Sigmoid colon (tissue), 7 donors: Measurements from ENCODE around the gene TSEN54. TPM values are rescaled to one million over a fixed set of nuclear protein-coding genes. Genes with fewer than 3 reads are reported as not detected.

ENCODE experiments used
- DNase-seq: peaks from one replicate; pipeline ENCODE4 v3.0.0-alpha.2; 2019
- H3K27ac ChIP-seq, 4 donors: fragments of 200-600 bp; sonication (generic); one replicate each; pipeline ENCODE4 v1.5.1; 2016 to 2019; ENCODE audit warnings: mild to moderate bottlenecking in 1 of 4
- H3K27me3 ChIP-seq, 3 donors: fragments of 200-600 bp; sonication (generic); one replicate each; pipeline ENCODE4 v1.5.1; 2019; ENCODE audit warnings: mild to moderate bottlenecking in 1 of 3
- H3K36me3 ChIP-seq, 4 donors: fragments of 200-600 bp; sonication (generic); one replicate each; pipeline ENCODE4 v1.5.1; 2016 to 2019
- H3K4me1 ChIP-seq, 4 donors: fragments of 200-600 bp; sonication (generic); one replicate each; pipeline ENCODE4 v1.5.1; 2017 to 2019
- H3K4me3 ChIP-seq, 4 donors: fragments of 200-600 bp; sonication (generic); one replicate each; pipeline ENCODE4 v1.5.1; 2017 to 2019; ENCODE audit warnings: mild to moderate bottlenecking in 2 of 4, moderate library complexity in 1 of 4
- H3K9me3 ChIP-seq, 4 donors: fragments of 200-600 bp in 3 of 4; sonication (generic) in 3 of 4; one replicate each; pipeline versions ENCODE4 v1.5.1 to v1.6.1; 2013 to 2019
- CTCF ChIP-seq, 4 experiments: fragments of 450-650 bp in 3 of 4; fragments of 200-600 bp in 1 of 4; IDR thresholded peaks; one replicate each; pipeline ENCODE4 v1.5.1; 2016 to 2019; ENCODE audit warnings: antibody characterized with exemption in 4 of 4, mild to moderate bottlenecking in 3 of 4, moderate library complexity in 2 of 4
- EP300 ChIP-seq, 4 donors: sonication (generic); formaldehyde crosslinking; IDR thresholded peaks; one replicate each; pipeline ENCODE4 v1.6.1; 2017; ENCODE audit warnings: antibody characterized with exemption in 4 of 4
- POLR2A ChIP-seq, 2 donors: fragments of 450-650 bp; IDR thresholded peaks; one replicate each; pipeline ENCODE4 v1.6.1; 2016; ENCODE audit warnings: antibody characterized with exemption in 2 of 2, mild to moderate bottlenecking in 2 of 2, moderate library complexity in 2 of 2
- POLR2AphosphoS5 ChIP-seq, 4 donors: sonication (generic); formaldehyde crosslinking; IDR thresholded peaks; one replicate each; pipeline ENCODE4 v1.6.1; 2017; ENCODE audit warnings: antibody characterized with exemption in 4 of 4
- WGBS, 2 donors: extraction: QIAGEN DNeasy Blood & Tissue Kit; methylation state at CpG; one replicate each; pipeline ENCODE4 v1.1.7; 2013; 5-methylcytosine and 5-hydroxymethylcytosine counted together
- intact Hi-C: fragments of 100-400 bp; cut with DNase I; formaldehyde crosslinking; loops from one replicate; pipeline ENCODE4 v1.15.1; 2023
- polyA plus RNA-seq, 3 donors: library from polyadenylated mRNA; stranded (reverse); fragments of 200-250 nt; gene quantifications; one replicate each; pipeline ENCODE4 v1.2.3, GENCODE V29; 2013
- total RNA-seq, 4 donors: library from RNA; depleted of rRNA; stranded (reverse); fragments of >200 nt; gene quantifications; one replicate each; pipeline ENCODE4 v1.1.0, GENCODE V29; 2016
- donor health status: healthy with polysubstance abuse.
- donor health status: Bipolar disorder and iron deficiency.
- donor health status: healthy.

TSEN54 gene
- total and polyA plus RNA-seq, 7 donors, result 11.1 to 43.7 (median 25.3) TPM

GRCh38 chr17:75494326-75494877, 21.9 kb upstream of the TSEN54 start:
- WGBS, 2 donors, result 95% methylated on average over 14 of the region's 14 CpGs
- intact Hi-C loops, result no loop called here
- Histone ChIP-seq H3K4me3 (no peak overlapping the region), H3K27me3 (no peaks in the 10 kb centered on the region), H3K9me3 (no peaks in the 10 kb centered on the region), H3K27ac (no peak overlapping the region), H3K4me1 (peaks cover 0 to 10% (median 3%) of the 10 kb centered on the region in 4 donors), H3K36me3 (peaks cover 46 to 81% (median 62%) of the 10 kb centered on the region in 4 donors)
- TF ChIP-seq POLR2AphosphoS5 (IDR thresholded peaks at IDR 0.05), result no peak
- no peak for TF ChIP-seq CTCF (IDR thresholded peaks at IDR 0.05)
- TF ChIP-seq POLR2A (IDR thresholded peaks at IDR 0.05), result no peak
- no peak for TF ChIP-seq EP300 (IDR thresholded peaks at IDR 0.05)
- DNase-seq, result no peak

GRCh38 chr17:75496005-75496404, 20.3 kb upstream of the TSEN54 start:
- Histone ChIP-seq H3K9me3 (no peaks in the 10 kb centered on the region), H3K27me3 (no peaks in the 10 kb centered on the region), H3K4me1 (peaks cover 0 to 26% (median 9%) of the 10 kb centered on the region in 4 donors), H3K4me3 (no peak overlapping the region), H3K36me3 (peaks cover 46 to 88% (median 60%) of the 10 kb centered on the region in 4 donors), H3K27ac (no peak overlapping the region)
- TF ChIP-seq CTCF (IDR thresholded peaks at IDR 0.05), result no peak
- no peak for TF ChIP-seq POLR2AphosphoS5 (IDR thresholded peaks at IDR 0.05)
- no peak for TF ChIP-seq EP300 (IDR thresholded peaks at IDR 0.05)
- no peak for TF ChIP-seq POLR2A (IDR thresholded peaks at IDR 0.05)
- DNase-seq, result no peak
- intact Hi-C loops, result no loop called here
- 90 to 94% methylated on average over 11 of the region's 11 CpGs for WGBS, 2 donors

GRCh38 chr17:75498039-75498725, 18.1 kb upstream of the TSEN54 start:
- Histone ChIP-seq H3K9me3 (no peaks in the 10 kb centered on the region), H3K27me3 (no peaks in the 10 kb centered on the region), H3K36me3 (peaks cover 29 to 77% (median 48%) of the 10 kb centered on the region in 4 donors), H3K4me3 (no peak overlapping the region), H3K27ac (peak overlapping the region in 1 of 4 donors; percentile 56), H3K4me1 (peaks cover 0 to 40% (median 20%) of the 10 kb centered on the region in 4 donors)
- WGBS, 2 donors, result 67 to 89% methylated on average over 21 of the region's 21 CpGs
- no peak for DNase-seq
- intact Hi-C loops, result no loop called here
- no peak for TF ChIP-seq POLR2AphosphoS5 (IDR thresholded peaks at IDR 0.05)
- TF ChIP-seq CTCF (IDR thresholded peaks at IDR 0.05), result no peak
- TF ChIP-seq EP300 (IDR thresholded peaks at IDR 0.05), result no peak
- no peak for TF ChIP-seq POLR2A (IDR thresholded peaks at IDR 0.05)

- WGBS, 2 donors, result 71 to 73% methylated on average over 16 of the region's 16 CpGs
Observed at GRCh38 chr17:75498726-75499213, 17.6 kb upstream of the TSEN54 start.

More at GRCh38 chr17:75498726-75499213, 17.6 kb upstream of the TSEN54 start:
- Histone ChIP-seq H3K27me3 (no peaks in the 10 kb centered on the region), H3K36me3 (peaks cover 23 to 77% (median 46%) of the 10 kb centered on the region in 4 donors), H3K4me3 (no peak overlapping the region), H3K4me1 (peaks cover 0 to 40% (median 20%) of the 10 kb centered on the region in 4 donors), H3K9me3 (no peaks in the 10 kb centered on the region), H3K27ac (peak overlapping the region; percentile 37 to 73 (median 58))
- no peak for DNase-seq
- peak in 1 of 4 donors; percentile 3 for TF ChIP-seq POLR2AphosphoS5 (IDR thresholded peaks at IDR 0.05)
- TF ChIP-seq EP300 (IDR thresholded peaks at IDR 0.05), result no peak
- no peak for TF ChIP-seq POLR2A (IDR thresholded peaks at IDR 0.05)
- no peak for TF ChIP-seq CTCF (IDR thresholded peaks at IDR 0.05)
- intact Hi-C loops, result no loop called here
